Measurements from ENCODE around the gene RCN2.
"Not testable (repeated sequence)": the region's sequence is repeated elsewhere in the genome, so short reads cannot be mapped to it uniquely, and the experiment has no call there.

RCN2 gene, protein sequence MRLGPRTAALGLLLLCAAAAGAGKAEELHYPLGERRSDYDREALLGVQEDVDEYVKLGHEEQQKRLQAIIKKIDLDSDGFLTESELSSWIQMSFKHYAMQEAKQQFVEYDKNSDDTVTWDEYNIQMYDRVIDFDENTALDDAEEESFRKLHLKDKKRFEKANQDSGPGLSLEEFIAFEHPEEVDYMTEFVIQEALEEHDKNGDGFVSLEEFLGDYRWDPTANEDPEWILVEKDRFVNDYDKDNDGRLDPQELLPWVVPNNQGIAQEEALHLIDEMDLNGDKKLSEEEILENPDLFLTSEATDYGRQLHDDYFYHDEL

DNA sequence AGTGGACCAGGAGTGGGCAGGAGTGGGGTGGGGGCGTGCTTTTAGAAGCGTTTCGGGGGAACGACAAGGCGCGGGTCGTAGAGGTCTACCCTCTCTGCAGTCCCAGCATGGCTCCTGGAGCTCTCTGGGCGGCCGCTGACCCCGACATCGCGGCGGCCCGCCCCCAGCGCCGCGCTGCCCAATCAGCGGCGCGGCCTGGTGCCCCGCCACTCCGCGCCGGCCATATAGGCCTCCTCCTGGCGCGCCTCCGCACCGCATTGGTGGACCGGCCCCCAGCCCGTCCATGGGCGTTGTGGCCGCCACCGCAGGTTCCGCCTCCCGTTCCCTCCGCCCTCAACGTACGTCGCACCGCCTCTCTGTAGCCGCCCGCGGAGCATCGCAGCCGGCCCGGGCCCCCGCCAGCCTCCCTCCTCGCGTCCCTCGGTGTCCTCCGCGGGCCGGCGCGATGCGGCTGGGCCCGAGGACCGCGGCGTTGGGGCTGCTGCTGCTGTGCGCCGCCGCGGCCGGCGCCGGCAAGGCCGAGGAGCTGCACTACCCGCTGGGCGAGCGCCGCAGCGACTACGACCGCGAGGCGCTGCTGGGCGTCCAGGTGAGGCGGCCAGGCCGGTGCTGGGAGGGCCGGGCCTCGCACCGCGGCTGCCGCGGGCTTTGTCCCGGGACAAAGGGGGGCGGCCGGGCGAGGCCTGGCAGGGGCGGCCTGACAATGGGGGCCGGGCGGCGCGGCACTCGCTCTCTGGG lies at the start of gene RCN2:
Gene RCN2 (plus strand): TSS at position 353 of the 738 bp plus-strand sequence. CDS start 93 bp downstream, at position 446.
- FAIRE-seq (peak; percentile 88), DNase-seq (ENCODE audit: extremely low spot score, insufficient read length, low read depth) (peak; percentile 89)

DNA sequence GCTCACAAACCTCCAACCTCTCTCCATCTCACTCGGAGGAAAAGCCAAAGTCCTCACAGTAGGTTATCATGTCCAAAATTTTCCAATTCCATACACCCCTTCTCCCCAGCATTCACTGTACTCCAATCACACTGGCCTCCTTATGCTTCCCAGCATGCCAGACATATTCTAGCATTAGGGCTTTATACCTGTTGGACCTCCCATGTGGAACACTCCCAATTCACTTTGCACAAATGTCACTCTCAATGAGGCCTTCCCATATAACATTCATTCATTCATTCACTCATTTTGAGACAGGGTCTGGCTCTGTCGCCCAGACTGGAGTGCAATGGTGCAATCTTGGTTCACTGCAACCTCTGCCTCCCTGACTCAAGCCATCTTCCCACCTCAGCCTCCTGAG lies 46.3 kb upstream of the RCN2 start:
- FAIRE-seq, result no peak
- no peak for DNase-seq (ENCODE audit: extremely low spot score, insufficient read length, low read depth)

DNA sequence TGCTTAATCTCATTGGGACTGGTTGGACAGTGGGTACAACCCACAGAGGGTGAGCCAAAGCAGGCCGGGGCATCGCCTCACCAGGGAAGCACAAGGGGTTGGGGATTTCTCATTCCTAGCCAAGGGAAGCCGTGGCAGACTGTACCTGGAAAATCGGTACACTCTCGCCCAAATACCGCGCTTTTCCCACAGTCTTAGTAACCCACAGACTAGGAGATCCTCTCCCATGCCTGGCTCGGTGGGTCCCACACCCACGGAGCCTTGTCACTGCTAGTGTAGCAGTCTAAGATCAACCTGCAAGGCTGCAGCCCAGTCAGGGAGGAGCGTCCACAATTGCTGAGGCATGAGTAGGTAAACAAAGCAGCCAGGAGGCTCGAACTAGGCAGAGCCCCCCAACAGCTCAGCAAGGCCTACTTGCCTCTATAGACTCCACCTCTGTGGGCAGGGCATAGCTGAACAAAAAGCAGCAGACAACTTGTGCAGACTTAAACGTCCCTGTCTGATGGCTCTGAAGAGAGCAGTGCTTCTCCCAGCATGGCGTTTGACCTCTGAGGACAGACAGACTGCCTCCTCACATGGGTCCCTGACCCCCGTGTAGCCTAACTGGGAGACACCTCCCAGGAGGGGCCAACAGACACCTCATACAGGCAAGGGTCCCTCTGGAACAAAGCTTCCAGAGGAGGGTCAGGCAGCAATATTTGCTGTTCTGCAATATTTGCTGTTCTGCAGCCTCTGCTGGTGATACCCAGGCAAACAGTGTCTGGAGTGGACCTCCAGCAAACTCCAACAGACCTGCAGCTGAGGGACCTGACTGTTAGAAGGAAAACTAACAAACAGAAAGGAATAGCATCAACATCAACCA lies 44.0 kb upstream of the RCN2 start:
- not testable (repeated sequence) for FAIRE-seq; DNase-seq (ENCODE audit: extremely low spot score, insufficient read length, low read depth)

DNA sequence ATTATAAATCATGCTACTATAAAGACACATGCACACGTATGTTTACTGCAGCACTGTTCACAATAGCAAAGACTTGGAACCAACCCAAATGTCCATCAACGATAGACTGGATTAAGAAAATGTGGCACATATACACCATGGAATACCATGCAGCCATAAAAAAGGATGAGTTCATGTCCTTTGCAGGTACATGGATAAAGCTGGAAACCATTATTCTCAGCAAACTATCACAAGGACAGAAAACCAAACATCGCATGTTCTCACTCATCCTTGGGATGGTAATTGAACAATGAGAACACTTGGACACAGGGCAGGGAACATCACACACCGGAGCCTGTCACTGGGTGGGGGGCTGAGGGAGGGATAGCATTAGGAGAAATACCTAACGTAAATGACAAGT lies 38.7 kb upstream of the RCN2 start:
- not testable (repeated sequence) for DNase-seq (ENCODE audit: extremely low spot score, insufficient read length, low read depth); FAIRE-seq

DNA sequence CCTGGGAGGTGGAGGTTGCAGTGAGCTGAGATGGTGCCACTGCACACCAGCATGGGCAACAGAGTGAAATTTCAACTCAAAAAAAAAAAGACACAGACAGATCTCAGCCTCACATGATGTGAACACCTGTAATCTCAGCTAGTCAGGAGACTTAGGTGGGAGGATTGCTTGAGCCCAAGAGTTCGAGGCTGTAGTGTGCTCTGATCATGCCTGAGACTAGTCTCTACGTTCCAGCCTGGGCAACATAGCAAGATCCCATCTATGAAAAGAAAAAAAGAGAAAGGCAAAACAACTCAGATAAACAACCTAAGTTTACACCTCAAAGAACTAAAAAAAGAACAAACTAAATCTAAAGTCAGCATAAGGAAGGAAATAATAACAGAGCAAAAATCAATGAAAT lies 37.4 kb upstream of the RCN2 start:
- FAIRE-seq (no peak), DNase-seq (ENCODE audit: extremely low spot score, insufficient read length, low read depth) (no peak)

DNA sequence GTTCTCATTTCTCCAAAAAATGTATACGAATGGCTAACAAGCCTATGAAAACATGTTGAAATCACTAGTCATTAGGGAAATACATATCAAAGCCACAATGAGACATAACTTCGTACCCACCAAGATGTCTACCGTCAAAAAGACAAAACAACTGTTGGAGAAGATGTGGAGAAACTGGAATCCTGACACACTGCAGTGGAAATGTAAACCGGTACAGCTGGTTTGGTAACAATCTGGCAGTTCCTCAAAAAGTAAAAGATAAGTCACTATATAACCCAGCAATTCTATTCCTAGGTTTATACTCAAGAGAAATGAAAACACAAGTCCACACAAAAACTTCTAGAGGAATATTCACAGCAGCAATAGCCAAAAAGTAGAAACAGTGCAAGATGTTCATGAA lies 33.4 kb upstream of the RCN2 start:
- no peak for DNase-seq (ENCODE audit: extremely low spot score, insufficient read length, low read depth)

DNA sequence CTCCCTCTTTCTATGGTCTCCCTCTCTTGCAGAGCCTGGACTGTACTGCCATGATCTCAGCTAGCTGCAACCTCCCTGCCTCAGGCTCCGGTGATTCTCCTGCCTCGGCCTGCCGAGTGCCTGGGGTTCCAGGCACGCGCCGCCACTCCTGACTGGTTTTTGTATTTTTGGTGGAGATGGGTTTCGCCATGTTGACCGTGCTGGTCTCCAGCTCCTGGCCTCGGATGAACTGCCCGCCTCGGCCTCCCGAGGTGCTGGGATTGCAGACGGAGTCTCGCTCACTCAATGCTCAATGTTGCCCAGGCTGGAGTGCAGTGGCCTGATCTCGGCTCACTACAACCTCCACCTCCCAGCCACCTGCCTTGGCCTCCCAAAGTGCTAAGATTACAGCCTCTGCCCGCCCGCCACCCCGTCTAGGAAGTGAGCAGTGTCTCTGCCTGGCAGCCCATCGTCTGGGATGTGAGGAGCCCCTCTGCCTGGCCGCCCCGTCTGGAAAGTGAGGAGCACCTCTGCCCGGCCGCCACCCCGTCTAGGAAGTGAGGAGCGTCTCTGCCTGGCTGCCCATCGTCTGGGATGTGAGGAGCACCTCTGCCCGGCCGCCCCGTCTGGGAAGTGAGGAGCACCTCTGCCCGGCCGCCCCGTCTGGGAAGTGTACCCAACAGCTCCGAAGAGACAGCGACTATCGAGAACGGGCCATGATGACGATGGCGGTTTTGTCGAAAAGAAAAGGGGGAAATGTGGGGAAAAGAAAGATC lies 32.2 kb upstream of the RCN2 start:
- DNase-seq (ENCODE audit: extremely low spot score, insufficient read length, low read depth); FAIRE-seq: not testable (repeated sequence)

More for the DNA sequence above, 33.4 kb upstream of the RCN2 start:
- FAIRE-seq, result no peak

DNA sequence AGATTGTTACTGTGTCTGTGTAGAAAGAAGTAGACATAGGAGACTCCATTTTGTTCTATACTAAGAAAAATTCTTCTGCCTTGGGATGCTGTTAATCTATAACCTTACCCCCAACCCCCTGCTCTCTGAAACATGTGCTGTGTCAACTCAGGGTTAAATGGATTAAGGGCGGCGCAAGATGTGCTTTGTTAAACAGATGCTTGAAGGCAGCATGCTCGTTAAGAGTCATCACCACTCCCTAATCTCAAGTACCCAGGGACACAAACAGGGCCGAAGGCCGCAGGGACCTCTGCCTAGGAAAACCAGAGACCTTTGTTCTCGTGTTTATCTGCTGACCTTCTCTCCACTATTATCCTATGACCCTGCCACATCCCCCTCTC lies 31.6 kb upstream of the RCN2 start:
- DNase-seq (ENCODE audit: extremely low spot score, insufficient read length, low read depth); FAIRE-seq: not testable (repeated sequence)

DNA sequence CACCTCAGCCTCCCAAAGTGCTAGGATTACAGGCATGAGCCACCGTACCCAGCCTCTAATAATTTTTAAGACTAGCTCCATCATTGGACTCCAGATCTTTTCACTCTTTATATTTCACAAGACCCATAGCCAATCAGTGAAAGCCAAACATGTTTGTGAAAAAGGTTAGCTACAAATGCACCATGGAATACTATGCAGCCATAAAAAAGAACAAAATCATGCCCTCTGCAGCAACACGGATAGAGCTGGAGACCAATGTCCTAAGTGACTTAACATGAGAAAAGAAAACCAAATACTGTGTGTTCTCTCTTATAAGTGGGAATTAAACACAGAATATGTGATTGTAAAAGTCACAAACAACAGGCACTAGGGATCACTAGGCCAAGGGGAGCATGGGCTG lies 29.6 kb upstream of the RCN2 start:
- FAIRE-seq (no peak), DNase-seq (ENCODE audit: extremely low spot score, insufficient read length, low read depth) (no peak)

DNA sequence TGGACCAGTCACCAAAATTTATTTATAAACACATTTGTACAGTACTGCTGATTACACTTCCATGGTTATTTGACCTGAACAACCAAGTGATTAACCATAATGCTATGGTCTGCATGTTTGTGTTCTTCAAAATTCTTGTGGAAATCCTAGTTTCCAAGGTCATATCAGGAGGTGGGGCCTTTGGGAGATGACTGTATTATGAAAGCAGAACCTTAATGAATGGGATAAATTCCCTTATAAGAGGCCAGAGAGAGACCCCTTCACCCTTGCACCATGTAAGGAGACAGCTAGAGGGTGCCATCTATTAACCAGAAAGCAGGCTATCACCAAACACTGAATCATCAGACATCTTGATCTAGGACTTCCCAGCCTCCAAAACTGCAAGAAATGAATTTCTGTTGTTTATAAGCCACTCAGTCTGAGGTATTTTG lies 28.3 kb upstream of the RCN2 start:
- FAIRE-seq (peak; percentile 41), DNase-seq (ENCODE audit: extremely low spot score, insufficient read length, low read depth) (no peak)

DNA sequence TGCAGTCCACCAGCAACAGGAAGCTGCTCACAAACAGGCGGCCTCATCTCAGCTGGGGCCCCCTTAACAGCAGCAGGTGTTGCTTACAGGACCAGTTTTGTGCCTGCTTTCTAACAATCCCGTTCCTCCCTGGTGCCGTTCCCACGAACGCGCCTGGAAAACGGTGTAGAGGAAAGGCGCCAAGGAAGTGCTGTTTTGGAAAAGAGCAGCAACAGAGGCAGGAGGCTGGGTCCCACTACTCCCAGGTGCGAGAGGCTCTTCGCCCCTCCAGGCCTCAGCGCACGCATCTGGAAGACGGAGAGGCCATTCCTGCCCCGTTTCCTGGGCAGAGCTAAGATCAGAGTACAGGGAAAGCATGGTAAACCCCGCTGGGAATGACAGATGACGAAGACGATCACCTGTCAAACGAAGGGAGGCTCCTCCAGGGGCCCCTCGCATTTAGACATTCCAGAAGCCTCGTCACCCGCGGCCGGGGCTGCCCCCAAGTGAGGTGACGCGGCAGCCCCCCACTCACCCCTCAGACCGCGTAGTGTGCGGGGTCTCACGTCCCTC lies 27.0 kb upstream of the RCN2 start:
- no peak for FAIRE-seq
- DNase-seq (ENCODE audit: extremely low spot score, insufficient read length, low read depth), result no peak

DNA sequence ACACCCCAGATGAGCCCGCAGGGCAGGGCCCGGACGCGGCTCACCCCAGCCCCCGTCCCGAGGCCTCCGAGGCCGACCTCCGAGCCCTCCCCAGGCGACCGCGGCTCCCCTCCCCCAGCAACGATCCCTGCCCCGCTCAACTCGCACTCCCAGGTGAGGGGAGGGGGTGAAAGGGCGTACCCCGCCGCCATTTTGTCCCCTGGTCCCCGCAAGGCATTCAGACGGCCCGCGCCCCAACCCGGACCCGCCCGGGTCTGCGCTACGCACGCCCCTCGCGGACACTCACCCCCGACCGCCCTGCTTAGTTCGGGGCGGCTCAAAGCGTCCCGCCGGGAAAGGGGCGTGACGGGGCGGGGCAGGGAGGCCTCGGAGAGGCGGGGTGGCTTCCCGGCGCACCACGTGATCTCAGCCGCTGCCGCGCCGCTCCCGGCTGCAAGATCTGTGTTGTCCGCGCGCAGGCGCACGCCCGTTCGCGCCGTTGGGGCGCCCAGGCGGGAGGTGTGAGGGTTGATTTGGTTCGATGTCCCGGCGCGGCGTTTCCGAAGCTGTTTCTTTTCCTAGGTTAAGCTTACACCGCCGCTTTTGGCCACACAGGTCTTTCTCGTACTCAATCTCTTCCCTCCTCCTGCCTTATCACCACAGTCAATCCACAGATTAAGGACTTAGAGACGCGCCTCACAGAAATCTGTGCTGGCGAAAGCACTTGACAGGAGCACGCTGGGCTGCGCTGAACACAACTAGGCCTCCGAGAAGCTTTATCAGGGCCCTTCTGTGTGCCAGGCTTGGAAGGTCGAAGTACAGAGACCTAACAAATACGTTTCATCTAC lies 26.3 kb upstream of the RCN2 start, which contains the start of gene SCAPER:
Gene SCAPER (minus strand): TSS at position 328 of the 827 bp plus-strand sequence. CDS start 21,523 bp downstream, outside the sequence.
- DNase-seq (ENCODE audit: extremely low spot score, insufficient read length, low read depth), result peak; percentile 94
- FAIRE-seq, result peak; percentile 76

DNA sequence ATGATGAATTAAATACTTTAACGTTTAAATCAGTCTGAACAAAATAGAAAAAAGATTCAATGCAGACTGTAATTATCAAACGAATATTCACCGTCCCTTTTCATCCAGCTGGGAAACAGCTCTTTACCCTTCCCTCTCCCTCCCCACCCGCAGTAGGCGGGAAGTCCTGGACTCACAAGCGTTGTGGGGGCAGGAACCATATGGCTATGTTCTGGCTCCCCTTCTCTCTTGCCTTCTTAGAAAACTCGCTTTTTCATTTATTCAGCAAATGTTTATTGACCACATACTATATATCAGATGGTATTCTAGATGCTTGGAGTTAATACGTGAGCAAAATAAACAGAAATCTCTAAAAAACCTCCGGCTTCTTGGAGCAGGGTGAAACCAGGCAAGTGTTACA lies 25.7 kb upstream of the RCN2 start:
- no peak for FAIRE-seq
- DNase-seq (ENCODE audit: extremely low spot score, insufficient read length, low read depth), result no peak

DNA sequence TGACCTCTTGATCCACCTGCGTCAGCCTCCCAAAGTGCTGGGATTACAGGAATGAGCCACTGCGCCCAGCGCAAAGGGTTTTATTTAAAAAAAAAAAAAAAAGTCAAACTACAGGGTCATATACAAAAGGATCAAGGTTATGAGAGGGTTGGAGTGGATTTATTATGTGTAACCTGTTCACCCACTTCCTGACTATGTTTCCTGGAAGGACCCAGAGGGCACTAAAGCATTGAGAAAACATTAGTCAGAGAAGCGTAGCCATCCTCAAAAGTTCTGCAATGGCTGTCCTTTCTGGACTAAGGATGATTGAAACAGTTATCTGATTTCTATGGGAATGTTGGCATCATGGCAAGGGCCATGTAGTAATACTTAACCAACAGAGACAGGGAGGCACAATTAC lies 19.1 kb upstream of the RCN2 start:
- DNase-seq (ENCODE audit: extremely low spot score, insufficient read length, low read depth), result no peak
- no peak for FAIRE-seq

DNA sequence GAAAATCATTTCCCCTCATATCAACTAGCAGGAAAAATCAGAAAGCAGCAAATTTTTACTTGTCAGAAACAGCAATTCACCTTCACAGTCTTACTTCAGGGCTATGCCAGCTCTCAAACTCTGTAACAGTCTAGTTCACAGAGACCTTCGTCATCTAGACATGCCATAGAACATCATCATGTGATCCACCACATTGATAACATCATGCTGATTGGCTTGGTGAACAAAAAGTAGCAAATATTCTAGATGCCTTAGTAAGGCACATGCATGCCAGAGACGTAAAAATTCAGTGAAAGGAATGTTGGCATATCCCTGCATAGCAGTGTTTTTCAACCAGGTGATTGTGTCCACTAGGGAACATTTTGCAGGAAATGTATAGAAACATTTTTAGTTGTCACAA lies 17.8 kb upstream of the RCN2 start:
- FAIRE-seq (no peak), DNase-seq (ENCODE audit: extremely low spot score, insufficient read length, low read depth) (no peak)

DNA sequence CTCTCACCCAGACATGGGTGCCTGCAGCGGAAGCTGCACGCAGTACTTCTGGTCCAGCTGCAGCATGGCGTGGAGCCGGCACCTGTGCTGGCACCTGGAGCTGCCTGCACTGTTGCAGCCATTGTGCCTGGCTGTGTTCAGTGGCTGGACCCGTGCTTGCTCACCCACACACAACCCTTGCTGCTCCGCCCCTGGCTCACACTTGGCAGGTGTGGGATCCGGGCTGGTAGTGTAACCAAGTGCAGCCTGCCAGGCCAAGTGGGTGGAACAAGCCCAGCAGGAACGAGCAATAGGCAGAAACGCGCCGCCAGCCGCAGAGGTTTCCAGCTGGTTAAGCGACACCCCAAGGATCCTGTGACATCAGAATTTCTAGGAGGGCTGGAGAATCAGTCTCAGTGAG lies 15.2 kb upstream of the RCN2 start:
- FAIRE-seq (no peak), DNase-seq (ENCODE audit: extremely low spot score, insufficient read length, low read depth) (no peak)

DNA sequence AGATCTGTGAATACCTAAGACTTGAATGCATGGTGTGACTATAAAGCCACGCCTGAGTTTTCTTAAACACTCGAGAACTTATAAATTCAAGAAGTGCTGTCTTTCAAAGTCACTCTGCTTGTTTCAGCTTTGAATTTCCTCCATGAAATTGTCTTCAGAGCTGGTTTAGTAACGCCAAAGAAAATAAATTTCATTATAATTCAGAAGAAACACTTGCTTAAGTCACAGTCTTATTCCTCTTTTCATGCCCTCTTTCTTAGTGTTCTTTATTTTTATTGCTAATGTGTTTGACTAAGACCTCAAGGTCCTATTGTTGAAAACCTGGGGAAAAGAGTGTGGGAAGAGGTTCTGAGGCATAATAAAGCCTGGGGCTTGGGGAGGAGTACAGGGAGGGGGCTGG lies 3.3 kb upstream of the RCN2 start:
- DNase-seq (ENCODE audit: extremely low spot score, insufficient read length, low read depth), result no peak
- FAIRE-seq, result no peak

DNA sequence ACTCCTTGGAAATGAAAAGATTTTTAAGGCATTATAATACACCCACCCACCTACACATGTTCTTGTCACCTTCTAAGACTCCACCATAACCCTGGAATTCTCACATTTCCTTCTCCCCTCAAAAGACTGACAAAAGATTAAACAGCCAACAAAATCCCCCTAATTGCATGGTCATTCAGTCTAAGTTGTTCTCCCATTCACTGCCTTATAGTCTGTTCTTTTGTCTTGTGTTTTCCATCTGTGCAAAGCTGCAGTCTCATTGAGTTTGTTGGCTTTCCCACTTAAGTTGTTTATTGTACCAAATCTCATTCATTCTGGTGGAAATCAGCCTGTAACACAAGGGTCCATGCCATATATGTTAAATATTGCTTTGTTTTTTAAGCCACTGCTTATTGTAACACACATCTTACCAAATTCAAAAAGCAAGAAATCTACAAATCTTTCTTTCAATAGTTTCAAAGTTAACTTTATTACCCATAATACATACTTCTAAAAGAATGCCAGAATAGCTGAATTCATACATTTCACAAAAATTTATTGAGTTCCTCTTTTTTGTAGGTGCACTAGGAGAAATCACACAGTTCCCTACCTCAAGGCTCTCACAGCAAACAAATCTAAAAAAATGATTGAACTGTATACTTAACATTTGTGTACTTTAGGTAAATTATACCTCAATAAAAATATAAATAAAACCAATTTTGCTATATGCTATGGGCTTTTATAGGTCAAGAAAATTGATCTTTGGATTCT lies 2.4 kb upstream of the RCN2 start:
- no peak for FAIRE-seq
- DNase-seq (ENCODE audit: extremely low spot score, insufficient read length, low read depth), result no peak

Measured in GM18507 (cell line).